Stimulated activated CD8-positive, alpha-beta memory T cell treated with anti-CD3 and anti-CD28 coated beads, Interleukin-15, amount 100 ng/mL, for 24 hours (primary cell): ENCODE measurements around the gene MYH3.

Source experiments
- DNase-seq: peaks from one replicate; pipeline ENCODE4 v3.0.0-alpha.2; 2020; ENCODE audit warnings: low read depth

Gene MYH3

DNA sequence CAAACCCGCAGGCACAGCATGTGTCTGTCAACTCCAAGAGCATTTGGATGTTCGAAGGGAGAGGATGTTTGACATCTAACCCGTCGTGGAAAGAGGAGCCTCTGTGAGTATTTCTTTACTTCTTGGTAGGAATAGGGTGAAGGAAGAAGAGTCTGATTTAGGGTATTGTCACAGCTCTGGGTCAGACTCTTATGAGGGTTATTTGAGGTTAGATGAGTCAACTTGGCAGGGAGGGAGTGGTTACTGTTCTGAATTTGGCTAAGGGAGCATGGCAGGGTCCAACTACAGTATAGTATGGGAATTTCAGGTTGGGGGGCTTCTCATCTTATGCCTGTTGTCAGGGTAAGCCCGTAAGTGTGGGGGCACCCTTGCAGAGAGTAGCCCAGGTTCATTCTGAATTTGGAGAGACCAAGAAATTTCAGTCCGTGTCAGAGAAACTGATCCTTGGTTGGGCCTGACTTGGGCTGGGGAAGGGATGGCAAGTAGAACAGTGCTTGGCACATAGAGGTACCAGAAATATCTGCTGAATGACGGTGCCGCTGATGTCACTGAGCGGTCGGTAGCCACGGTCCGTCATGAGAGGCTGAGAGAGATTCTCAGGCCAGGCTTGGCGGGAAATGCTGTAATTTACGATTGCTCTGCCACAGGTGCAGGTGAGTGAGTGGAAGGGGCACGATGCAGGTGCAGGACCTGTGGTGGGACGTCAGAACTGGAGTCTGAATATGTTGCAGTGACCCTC is 43.2 kb downstream of the MYH3 start:
- no peak for DNase-seq

DNA sequence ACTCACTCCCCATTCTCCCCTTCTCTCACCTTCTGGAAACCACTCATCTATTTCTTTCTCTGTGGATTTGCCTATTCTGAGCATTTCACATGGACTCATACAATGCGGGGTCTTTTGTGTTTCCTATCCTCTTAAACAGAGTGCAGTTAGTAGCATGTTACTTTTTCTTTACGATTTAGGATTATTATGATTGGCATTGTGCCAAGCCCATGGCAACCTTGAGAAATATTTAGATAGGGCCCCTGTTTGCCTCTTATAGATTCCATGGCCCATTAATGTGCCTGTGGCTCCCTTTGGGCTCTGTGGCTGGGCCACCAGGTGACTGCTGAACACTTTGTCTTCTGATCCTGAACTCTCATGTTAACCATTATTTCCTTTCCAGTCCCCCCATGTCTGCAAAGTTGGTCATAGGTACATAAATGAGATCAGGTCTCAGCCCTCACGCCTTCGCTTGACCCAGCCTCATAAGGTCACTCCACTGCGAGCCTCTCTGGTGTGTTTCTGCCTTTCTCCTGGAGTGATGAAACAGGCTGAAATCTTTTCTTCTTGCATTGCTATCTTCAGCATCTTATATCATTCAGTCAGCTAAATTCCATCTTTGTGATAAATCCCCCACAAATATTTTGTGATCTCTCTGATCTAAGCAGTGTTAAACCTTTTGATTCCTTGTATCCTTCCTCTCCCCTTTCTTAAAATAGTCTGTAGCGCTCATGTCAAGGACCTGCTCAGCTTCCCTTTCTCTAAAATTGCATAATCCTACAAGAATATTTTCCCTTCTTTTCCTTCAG is 44.0 kb downstream of the MYH3 start:
- DNase-seq, result no peak

DNA sequence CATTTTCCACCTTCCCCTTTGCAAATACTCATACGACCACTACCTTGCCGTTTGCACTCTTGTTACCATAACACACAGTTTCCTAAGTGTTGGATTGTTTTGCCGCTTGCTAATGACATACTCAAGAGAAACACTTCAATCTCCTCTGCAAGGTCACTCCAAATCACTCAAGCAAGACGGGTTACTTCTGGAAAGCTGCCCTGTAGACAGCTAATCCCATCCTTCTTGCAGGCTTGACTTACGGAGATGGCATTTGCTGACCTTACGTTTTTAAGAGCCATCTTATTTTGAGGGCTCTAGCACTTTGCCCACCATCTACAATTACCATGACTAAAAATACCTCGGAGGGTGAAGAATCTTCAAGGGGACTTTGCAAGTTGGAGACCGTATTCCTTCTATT is 46.2 kb downstream of the MYH3 start:
- no peak for DNase-seq

DNA sequence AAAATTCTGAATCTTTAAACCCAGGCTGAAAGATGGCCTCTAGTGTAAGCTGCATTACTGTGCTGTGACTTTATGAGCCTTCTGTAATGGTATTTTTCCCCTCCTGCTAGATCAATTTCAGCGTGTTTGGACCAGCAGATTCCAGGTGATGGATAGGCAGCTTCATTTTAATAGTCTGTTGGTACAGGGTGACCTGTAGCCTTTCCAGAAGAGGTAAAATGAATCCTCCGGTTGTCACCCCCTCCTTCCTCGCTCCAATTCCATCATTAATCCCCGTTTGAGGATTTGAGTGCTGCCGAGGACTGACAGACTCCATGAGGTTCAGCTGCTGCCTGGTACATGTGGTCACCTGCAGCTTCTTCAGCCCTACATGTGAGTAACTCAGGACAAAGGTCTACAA is 48.9 kb downstream of the MYH3 start:
- no peak for DNase-seq

DNA sequence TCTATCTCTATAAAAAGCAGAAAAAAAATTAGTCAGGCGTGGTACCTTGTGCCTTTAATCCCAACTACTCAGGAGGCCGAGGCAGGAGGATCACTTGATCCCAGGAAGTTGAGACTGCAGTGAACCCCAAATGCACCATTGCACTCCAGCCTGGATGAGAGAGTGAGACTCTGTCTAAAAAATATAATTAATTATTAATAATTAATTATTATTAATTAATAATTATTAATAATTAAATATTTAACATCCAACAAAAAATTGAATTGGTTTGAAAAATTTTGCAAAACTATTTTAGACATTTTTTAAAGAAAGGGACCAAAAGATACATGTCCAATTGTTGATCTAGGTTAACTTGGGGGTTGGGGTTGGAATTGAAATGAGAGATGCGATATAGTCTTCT is 51.0 kb downstream of the MYH3 start:
- DNase-seq, result no peak

DNA sequence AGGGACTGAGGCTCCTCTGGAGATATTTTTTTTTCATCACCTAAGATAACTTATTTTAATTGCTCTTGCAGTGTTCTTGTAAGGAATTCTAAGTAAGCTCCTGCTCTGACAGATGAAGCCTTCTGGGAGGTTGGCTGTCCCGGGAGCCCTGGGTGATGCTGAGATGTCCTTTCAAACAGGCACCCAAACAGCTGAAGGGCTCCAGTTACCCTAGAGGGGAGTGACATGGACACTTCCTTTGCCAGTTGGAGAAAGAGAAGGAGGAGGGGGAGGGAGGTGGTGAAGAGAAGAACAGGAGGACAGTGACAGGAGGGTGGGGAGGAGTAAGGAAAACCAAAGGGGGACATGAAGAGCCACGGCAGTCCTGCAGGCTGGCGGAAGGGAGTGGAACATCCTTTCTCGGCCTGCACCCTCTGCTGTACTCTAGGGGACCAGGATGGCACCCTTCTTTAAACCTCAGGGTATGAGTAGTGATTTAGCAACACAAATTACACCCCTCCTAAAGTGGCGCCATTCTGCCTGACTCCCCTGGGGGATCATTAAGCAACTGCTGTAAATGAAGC is 51.8 kb downstream of the MYH3 start:
- no peak for DNase-seq

DNA sequence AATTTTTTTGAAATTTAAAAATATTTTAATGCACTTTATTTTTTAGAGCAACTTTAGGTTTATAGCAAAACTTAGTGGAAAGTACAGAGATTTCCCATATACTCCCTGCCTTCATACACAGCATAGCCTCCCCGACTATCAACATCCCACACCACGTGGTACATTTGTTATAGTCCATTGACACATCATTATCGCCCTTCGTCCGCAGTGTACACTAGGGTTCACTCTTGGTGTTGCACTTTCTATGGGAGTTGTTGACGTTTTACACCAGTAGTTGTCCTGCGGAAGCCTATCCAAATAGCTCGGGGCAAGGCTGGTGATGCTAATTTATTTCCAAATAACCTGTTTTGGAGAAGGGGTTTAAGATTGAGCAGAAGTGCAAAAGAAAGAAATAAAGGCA is 52.6 kb downstream of the MYH3 start:
- no peak for DNase-seq

DNA sequence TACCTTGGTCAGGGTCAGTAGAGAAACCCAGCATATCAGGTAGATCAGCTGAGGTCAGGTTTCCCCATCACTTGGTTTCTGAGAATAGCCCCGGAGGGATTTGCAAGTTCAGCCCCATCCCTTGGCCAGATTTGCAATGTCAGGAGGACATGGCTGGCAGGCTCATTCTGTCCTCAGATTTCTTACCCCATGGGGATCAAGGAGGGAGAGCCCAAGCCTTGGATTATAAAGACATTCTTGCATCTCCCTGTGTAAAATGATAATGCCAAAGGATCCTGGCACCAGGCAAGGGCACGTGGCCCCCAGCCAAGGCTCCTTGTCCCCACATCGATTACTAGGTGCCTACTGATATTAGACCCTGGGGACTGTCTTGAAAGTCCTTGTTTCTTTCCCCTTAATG is 53.2 kb downstream of the MYH3 start:
- DNase-seq, result no peak

DNA sequence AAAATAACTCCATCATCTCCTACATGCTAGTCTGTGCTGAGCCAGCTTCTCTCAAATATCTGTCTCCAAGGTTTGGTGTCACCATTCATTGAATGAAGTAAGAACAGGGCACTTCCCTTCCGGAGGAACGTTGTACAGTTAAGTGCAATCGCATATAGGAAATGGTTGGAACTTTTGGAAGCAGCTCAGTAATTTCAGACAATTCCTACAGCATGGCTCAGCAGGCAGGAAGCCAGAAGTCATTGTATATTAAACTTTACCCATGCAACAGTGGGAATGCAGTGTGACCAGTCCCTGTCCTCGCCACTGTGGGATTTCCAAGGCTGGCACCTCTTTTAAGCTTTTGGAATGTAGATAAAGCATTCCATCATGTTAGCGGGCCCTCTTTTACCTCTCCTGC is 56.5 kb downstream of the MYH3 start:
- DNase-seq, result no peak

DNA sequence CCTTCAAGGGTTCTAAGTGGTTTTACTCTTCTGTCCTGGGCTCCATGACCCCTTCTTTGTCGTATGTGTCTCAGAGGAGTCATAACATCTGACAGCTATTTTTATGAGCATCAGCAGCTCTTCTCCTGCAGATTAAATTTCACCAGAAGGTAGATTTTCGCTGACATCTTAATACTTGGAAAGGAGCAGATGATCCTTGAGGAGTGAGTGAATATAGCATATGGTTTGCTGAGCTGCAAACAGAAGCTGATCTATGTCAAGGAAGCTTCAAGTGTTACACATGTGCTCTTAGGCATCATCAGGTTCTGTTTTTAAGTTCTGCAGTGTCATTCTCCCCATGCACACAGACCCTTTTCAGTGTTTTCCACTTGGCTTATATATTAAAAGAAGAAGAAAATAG is 58.5 kb downstream of the MYH3 start:
- no peak for DNase-seq

DNA sequence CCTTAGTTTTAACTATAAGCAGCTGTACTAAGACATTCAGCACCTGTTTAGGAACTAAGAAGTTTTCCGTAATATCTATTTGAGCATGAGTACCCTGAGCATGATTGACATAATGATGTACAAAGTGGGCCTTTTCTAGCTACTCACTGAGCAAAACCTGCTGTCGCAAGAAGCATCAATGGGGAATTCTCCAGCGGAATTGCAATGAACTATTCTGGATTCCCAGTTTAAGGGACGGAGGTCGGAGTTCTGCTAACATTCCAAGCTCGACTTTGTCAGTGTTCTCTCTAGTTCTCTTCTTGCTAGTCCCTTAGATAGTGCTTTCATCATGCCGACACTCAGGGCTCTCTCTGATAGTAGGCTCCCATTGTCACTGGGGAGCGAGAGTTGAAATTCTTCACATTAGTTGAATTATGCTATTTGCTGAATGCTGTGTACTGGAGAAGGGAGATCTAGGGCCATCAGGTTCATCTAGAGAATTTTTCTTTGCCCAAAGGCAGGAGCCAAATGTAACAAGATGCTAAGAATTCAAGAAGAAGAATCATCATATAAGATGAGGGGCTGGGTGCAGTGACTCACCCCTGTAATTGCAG is 67.5 kb downstream of the MYH3 start:
- no peak for DNase-seq

DNA sequence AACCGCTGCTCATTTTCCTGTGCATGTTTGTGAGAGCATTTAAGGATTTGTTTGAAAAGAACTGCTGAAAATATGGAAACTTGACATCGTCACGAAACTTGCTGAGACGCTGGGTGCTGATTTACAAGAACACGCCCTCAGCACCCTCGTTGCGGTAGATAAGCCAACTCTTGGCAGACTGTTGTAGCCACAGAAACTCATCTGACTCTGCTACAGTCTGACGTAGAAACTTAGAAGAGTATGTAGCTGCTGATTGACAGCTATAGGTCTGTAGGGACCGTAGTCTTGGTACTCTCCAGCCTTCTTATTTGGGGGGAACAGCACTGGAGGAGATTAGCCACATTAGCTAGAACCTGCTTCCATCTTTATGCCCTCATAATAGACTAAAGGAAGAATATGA is 71.6 kb downstream of the MYH3 start:
- DNase-seq, result no peak

DNA sequence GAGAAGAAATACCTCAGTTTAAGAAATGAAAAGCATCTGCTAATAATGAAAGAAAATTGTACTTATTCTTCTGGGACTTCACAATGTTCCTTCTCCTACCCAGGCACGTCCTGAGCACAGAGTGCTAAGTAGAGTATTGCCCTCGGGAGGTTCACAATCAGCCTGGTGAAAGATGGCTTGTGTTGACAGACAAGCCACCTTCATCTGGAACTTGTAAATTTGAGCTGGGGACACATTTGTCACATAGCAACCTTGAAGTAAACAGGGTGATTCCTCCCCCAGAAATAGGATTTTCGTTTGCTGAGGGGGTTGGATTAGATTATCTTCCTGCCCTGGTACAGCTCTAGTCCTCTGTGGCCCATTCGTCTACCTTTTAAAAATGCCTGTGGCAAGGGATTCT is 73.3 kb downstream of the MYH3 start:
- DNase-seq, result no peak

DNA sequence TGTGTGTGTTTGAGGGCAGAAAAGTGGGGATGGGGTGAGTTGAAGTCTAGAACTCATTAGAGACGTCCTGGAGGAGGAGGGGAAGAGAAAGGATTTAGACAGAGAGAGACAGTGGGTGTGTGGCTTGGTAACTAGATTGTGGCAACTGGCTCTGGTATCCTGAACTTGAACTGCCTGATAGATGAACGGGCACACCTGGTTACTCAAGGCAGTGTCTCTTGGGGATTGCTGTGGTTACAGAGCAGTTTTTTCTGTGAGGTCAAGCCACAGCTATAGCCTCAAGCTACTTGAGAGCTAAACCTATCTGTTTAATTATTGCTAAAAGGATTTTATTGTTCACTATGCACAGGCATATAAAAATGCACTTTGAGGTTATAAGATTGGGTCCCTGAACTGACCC is 77.8 kb downstream of the MYH3 start:
- DNase-seq, result no peak
